Ascending aorta (tissue), 2 donors: Measurements from ENCODE around the gene LDHAL6B. TPM values are rescaled to one million over a fixed set of nuclear protein-coding genes. Genes with fewer than 3 reads are reported as not detected.

Source experiments
- DNase-seq, 2 donors: peaks; one replicate each; pipeline ENCODE4 v3.0.0-alpha.2; 2019; ENCODE audit warnings: low spot score in 2 of 2
- H3K27ac ChIP-seq, 2 donors: fragments of 200-600 bp; sonication (generic); one replicate each; pipeline ENCODE4 v1.5.1; 2016 to 2017; ENCODE audit warnings: mild to moderate bottlenecking in 1 of 2
- H3K27me3 ChIP-seq: fragments of 200-600 bp; sonication (generic); one replicate; pipeline ENCODE4 v1.5.1; 2017
- H3K36me3 ChIP-seq, 2 donors: fragments of 200-600 bp; sonication (generic); one replicate each; pipeline ENCODE4 v1.5.1; 2016
- H3K4me1 ChIP-seq, 2 donors: fragments of 200-600 bp; sonication (generic); one replicate each; pipeline ENCODE4 v1.5.1; 2016 to 2017; ENCODE audit warnings: mild to moderate bottlenecking in 1 of 2
- H3K4me3 ChIP-seq, 2 donors: fragments of 200-600 bp; sonication (generic); one replicate each; pipeline ENCODE4 v1.5.1; 2016 to 2017; ENCODE audit warnings: mild to moderate bottlenecking in 1 of 2
- H3K9me3 ChIP-seq, 2 donors: fragments of 200-600 bp; sonication (generic); one replicate each; pipeline ENCODE4 v1.5.1; 2016
- intact Hi-C: fragments of 100-400 bp; cut with DNase I; formaldehyde crosslinking; loops from one replicate; pipeline ENCODE4 v1.15.1; 2023
- total RNA-seq: library from RNA; depleted of rRNA; stranded (reverse); fragments of >200 nt; gene quantifications from one replicate; pipeline ENCODE4 v1.1.0, GENCODE V29; 2016
- TF ChIP-seq, protein P1 (sequence below), 3 experiments: fragments of 200-600 bp in 2 of 3; fragments of 450-650 bp in 1 of 3; sonication (generic) in 2 of 3; IDR thresholded peaks; one replicate each; pipeline ENCODE4 v1.5.1; 2016 to 2019; ENCODE audit warnings: antibody characterized with exemption in 3 of 3, mild to moderate bottlenecking in 1 of 3, moderate library complexity in 1 of 3

Gene LDHAL6B
- total RNA-seq, 1 donor from 2014 or later: not detected

DNA sequence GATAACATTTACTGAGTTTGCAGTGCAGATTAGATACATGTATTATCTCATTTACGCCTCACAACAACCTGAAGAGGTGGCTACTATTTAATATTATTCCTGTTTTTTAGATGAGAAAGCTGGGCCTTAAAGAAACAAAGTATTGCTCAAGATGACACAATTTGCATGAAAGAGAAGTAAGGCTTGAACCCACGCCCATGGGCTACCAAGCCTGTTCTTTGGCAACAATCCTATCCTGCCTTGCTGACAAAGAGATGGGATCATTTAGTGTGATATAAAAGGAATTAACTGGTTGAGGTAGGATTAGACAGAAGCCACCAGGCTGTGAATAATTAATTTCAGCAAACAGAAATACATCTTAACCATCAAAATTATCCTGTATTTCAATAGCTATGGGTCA, 9.2 kb upstream of the LDHAL6B start:
- TF ChIP-seq, protein P1, sequence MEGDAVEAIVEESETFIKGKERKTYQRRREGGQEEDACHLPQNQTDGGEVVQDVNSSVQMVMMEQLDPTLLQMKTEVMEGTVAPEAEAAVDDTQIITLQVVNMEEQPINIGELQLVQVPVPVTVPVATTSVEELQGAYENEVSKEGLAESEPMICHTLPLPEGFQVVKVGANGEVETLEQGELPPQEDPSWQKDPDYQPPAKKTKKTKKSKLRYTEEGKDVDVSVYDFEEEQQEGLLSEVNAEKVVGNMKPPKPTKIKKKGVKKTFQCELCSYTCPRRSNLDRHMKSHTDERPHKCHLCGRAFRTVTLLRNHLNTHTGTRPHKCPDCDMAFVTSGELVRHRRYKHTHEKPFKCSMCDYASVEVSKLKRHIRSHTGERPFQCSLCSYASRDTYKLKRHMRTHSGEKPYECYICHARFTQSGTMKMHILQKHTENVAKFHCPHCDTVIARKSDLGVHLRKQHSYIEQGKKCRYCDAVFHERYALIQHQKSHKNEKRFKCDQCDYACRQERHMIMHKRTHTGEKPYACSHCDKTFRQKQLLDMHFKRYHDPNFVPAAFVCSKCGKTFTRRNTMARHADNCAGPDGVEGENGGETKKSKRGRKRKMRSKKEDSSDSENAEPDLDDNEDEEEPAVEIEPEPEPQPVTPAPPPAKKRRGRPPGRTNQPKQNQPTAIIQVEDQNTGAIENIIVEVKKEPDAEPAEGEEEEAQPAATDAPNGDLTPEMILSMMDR (IDR thresholded peaks at IDR 0.05): no peak
- no peak overlapping the region for H3K27ac ChIP-seq
- DNase-seq: no peak
- H3K9me3 ChIP-seq: no peaks in the 10 kb centered on the region
- no peaks in the 10 kb centered on the region for H3K4me1 ChIP-seq
- H3K36me3 ChIP-seq: peaks cover 47 to 68% of the 10 kb centered on the region in 2 donors
- H3K27me3 ChIP-seq: no peaks in the 10 kb centered on the region
- H3K4me3 ChIP-seq: no peak overlapping the region
- intact Hi-C loops: no loop called here

DNA sequence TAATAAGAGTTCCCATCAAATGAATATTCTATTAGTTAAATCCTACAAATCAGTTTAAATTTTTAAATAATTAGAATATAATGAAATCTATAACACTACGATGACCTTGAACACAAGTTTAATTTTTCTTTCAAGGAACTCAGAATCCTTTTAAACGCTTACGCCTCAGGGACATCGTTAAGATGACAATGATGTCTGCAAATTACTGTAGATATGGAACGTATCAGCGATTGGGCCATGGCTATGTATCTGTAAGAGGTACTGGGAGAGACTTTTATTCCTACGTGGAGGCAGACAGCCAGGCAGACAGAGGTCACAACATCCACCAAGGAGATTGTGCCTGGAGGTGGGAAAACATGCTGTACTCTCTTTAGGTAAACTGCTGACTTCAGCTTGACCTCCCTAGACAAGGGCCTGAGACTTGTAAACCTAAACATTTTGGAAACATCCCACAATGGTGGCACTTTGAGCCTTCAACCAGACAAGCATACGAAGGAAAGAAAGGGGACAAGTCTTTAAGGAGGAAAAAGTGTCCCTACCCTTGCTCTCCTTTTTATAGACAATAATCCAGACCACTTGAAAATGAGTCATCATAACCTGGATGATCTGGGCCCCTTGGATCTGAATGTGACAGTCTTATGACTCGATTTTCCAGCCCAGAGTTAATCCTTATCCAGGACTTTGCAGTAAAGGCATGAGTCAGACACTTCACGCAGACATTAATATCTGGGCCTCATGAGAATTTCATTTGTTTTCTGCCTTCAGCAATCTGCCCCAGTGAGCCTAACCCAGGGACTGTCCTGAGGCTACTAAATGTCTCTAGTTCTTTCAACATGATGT, 6.8 kb upstream of the LDHAL6B start:
- Histone ChIP-seq H3K4me1 (no peaks in the 10 kb centered on the region), H3K27me3 (no peaks in the 10 kb centered on the region), H3K27ac (no peak overlapping the region), H3K36me3 (peaks cover 53 to 68% of the 10 kb centered on the region in 2 donors), H3K4me3 (no peak overlapping the region), H3K9me3 (no peaks in the 10 kb centered on the region)
- DNase-seq: no peak
- TF ChIP-seq, protein P1 (IDR thresholded peaks at IDR 0.05): no peak
- intact Hi-C loops: no loop called here

- H3K9me3 ChIP-seq: no peaks in the 10 kb centered on the region
- no peaks in the 10 kb centered on the region for H3K4me1 ChIP-seq
- H3K36me3 ChIP-seq: peaks cover 53 to 68% of the 10 kb centered on the region in 2 donors
- DNase-seq: no peak
- intact Hi-C loops: no loop called here
- TF ChIP-seq, protein P1 (IDR thresholded peaks at IDR 0.05): no peak
- H3K27ac ChIP-seq: no peak overlapping the region
- no peak overlapping the region for H3K4me3 ChIP-seq
- no peaks in the 10 kb centered on the region for H3K27me3 ChIP-seq
Observed at GRCh38 chr15:59200560-59200959, 6.1 kb upstream of the LDHAL6B start.

DNA sequence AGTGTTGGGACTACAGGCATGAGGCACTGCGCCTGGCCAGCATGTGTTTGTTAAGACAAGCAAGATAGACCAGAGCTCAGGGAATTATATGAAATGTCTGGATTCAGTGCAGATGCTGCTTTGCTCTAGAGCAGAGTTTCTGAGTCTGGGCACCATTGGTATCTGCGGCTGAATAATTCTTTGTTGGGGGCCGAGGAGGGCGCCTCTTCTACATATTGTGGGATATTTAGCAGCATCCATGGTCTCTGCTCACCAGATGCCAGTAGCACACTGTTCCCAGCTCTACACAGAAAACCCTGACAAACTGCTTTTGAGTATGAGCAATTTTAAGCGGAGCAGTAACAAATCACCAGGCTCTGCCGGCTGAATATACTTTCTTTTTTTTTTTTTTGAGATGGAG, 3.6 kb upstream of the LDHAL6B start:
- TF ChIP-seq, protein P1 (IDR thresholded peaks at IDR 0.05): no peak
- no peaks in the 10 kb centered on the region for H3K27me3 ChIP-seq

DNA sequence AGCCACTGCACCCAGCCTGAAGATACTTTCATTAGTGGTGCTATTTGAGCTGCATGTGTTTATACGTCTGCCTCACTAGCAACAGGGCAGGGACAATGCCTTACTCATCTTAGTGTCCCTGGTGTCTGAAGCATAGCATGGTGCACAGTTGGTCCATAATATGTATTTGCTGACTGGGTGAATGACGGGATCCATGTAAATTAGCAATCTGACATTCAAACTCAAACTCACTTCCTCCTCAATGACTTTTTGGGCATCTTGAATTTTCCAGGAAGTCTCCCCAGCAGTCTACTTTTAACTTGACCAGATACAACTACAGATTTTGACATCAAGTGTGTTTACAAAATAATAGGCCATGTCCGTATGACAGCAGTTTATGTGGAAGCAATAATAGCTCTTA, 3.0 kb upstream of the LDHAL6B start:
- TF ChIP-seq, protein P1 (IDR thresholded peaks at IDR 0.05): no peak
- no peaks in the 10 kb centered on the region for H3K27me3 ChIP-seq
- H3K9me3 ChIP-seq: no peaks in the 10 kb centered on the region
- H3K27ac ChIP-seq: no peak overlapping the region
- DNase-seq: no peak
- no peak overlapping the region for H3K4me3 ChIP-seq
- no peaks in the 10 kb centered on the region for H3K4me1 ChIP-seq
- H3K36me3 ChIP-seq: peaks cover 69 to 91% of the 10 kb centered on the region in 2 donors
- intact Hi-C loops: no loop called here

More for the DNA sequence above, 3.6 kb upstream of the LDHAL6B start:
- Histone ChIP-seq H3K4me1 (no peaks in the 10 kb centered on the region), H3K27ac (no peak overlapping the region), H3K36me3 (peaks cover 64 to 90% of the 10 kb centered on the region in 2 donors), H3K9me3 (no peaks in the 10 kb centered on the region), H3K4me3 (no peak overlapping the region)
- intact Hi-C loops: no loop called here
- DNase-seq: no peak
